Common myeloid progenitor, CD34-positive (primary cell): ENCODE measurements around the gene ROBO1.
"Not testable (repeated sequence)": the region's sequence is repeated elsewhere in the genome, so short reads cannot be mapped to it uniquely, and the experiment has no call there.

Experiments used
- CTCF ChIA-PET: fragments of 350-600 bp; sonication (Branson Sonifier 250); formaldehyde crosslinking; loops from one replicate; lab custom pipeline; 2021; ENCODE audit warnings: antibody characterized with exemption; lab: Charles Lee
- POLR2A ChIA-PET: fragments of 350-600 bp; sonication (Branson Sonifier 250); formaldehyde crosslinking; loops from one replicate; lab custom pipeline; 2021; ENCODE audit warnings: antibody characterized with exemption; lab: Charles Lee
- DNase-seq, 3 donors: peaks; one replicate each; pipeline versions ENCODE4 v3.0.0 to v3.0.0-alpha.2; 2013
- H3K27ac ChIP-seq, 2 experiments: 1 replicate in 1 of 2; 2 replicates in 1 of 2; pipeline ENCODE4 v1.7.0; 2013; ENCODE audit warnings: inconsistent platforms in 2 of 2, low read length in 2 of 2, mild to moderate bottlenecking in 2 of 2, low read depth in 1 of 2, moderate library complexity in 1 of 2; ENCODE audit not compliant: severe bottlenecking in 2 of 2, insufficient read depth in 1 of 2, poor library complexity in 1 of 2
- H3K27me3 ChIP-seq, 5 experiments: replicated peaks in 2 of 5; 1 replicate in 3 of 5; 2 replicates in 2 of 5; pipeline versions ENCODE4 v1.6.1 to v1.7.0; 2013; ENCODE audit warnings: low read length in 4 of 5, mild to moderate bottlenecking in 2 of 5, moderate library complexity in 2 of 5, inconsistent platforms in 1 of 5; ENCODE audit not compliant: insufficient read depth in 5 of 5, control insufficient read depth in 4 of 5
- H3K36me3 ChIP-seq, 4 experiments: 1 replicate in 2 of 4; 2 replicates in 2 of 4; pipeline versions ENCODE4 v1.6.1 to v1.7.0; 2013; ENCODE audit warnings: low read length in 3 of 4, control low read depth in 1 of 4, mild to moderate bottlenecking in 1 of 4; ENCODE audit not compliant: control insufficient read depth in 4 of 4, insufficient read depth in 4 of 4
- H3K4me1 ChIP-seq, 4 experiments: 1 replicate in 3 of 4; 2 replicates in 1 of 4; pipeline versions ENCODE4 v1.6.1 to v1.7.1; 2013; ENCODE audit warnings: low read length in 3 of 4, mild to moderate bottlenecking in 3 of 4, control low read depth in 1 of 4, inconsistent platforms in 1 of 4, moderate library complexity in 1 of 4; ENCODE audit not compliant: control insufficient read depth in 4 of 4, insufficient read depth in 4 of 4; ENCODE audit errors: control extremely low read depth in 1 of 4
- H3K4me3 ChIP-seq, 7 experiments: 1 replicate in 4 of 7; 2 replicates in 3 of 7; pipeline versions ENCODE4 v1.5.1 to v1.7.0; 2013; ENCODE audit warnings: mild to moderate bottlenecking in 7 of 7, low read length in 6 of 7, moderate library complexity in 6 of 7, inconsistent platforms in 2 of 7, low read depth in 2 of 7, control low read depth in 1 of 7; ENCODE audit not compliant: insufficient read depth in 4 of 7, control insufficient read depth in 1 of 7; ENCODE audit errors: extremely low read depth in 1 of 7
- H3K9me3 ChIP-seq, 5 experiments: 1 replicate in 4 of 5; 2 replicates in 1 of 5; pipeline versions ENCODE4 v1.6.1 to v1.7.1; 2013; ENCODE audit warnings: low read length in 4 of 5, mild to moderate bottlenecking in 2 of 5, inconsistent platforms in 1 of 5, low read depth in 1 of 5, moderate library complexity in 1 of 5; ENCODE audit not compliant: control insufficient read depth in 4 of 5, insufficient read depth in 2 of 5; ENCODE audit errors: control extremely low read depth in 1 of 5
- WGBS: methylation state at CpG from one replicate; pipeline ENCODE4 v1.1.5; 2013; ENCODE audit not compliant: insufficient coverage; 5-methylcytosine and 5-hydroxymethylcytosine counted together

Gene ROBO1

GRCh38 chr3:79199966-79200365, 567.8 kb downstream of the ROBO1 start:
- WGBS: no CpG with 5 or more reads among the region's 1 CpG
- Histone ChIP-seq H3K36me3 (no peaks in the 10 kb centered on the region), H3K27ac (no peak overlapping the region), H3K27me3 (no peaks in the 10 kb centered on the region), H3K4me3 (no peak overlapping the region), H3K9me3 (no peaks in the 10 kb centered on the region), H3K4me1 (no peaks in the 10 kb centered on the region)
- ChIA-PET POLR2A (no interaction called here), CTCF (interaction anchor here (0.6 kb wide), 1 partner anchor 859 kb away, joined by 4 read pairs; no protein-coding TSS in a partner anchor)
- DNase-seq: no peak

GRCh38 chr3:79187426-79187825, 580.4 kb downstream of the ROBO1 start:
- WGBS: 94% methylated on average over 3 of the region's 5 CpGs
- ChIA-PET CTCF (interaction anchor here (1.0 kb wide), 1 partner anchor 31 kb away, joined by 3 read pairs; no protein-coding TSS in a partner anchor), POLR2A (no interaction called here)
- Histone ChIP-seq H3K9me3 (no peaks in the 10 kb centered on the region), H3K4me3 (no peak overlapping the region), H3K27ac (no peak overlapping the region), H3K27me3 (no peaks in the 10 kb centered on the region), H3K4me1 (no peaks in the 10 kb centered on the region), H3K36me3 (no peaks in the 10 kb centered on the region)
- DNase-seq: no peak

GRCh38 chr3:79184251-79184650, 583.5 kb downstream of the ROBO1 start:
- H3K27ac ChIP-seq: no peak overlapping the region
- no peaks in the 10 kb centered on the region for H3K4me1 ChIP-seq
- H3K4me3 ChIP-seq: no peak overlapping the region
- WGBS: 67% methylated on average over 3 of the region's 3 CpGs
- no peak for DNase-seq
- no peaks in the 10 kb centered on the region for H3K27me3 ChIP-seq
- ChIA-PET CTCF (no interaction called here), POLR2A (no interaction called here)
- no peaks in the 10 kb centered on the region for H3K36me3 ChIP-seq
- H3K9me3 ChIP-seq: no peaks in the 10 kb centered on the region

GRCh38 chr3:79183496-79183895, 584.3 kb downstream of the ROBO1 start:
- no peak for DNase-seq
- WGBS: no CpG with 5 or more reads among the region's 1 CpG
- ChIA-PET CTCF (no interaction called here), POLR2A (no interaction called here)
- H3K9me3 ChIP-seq: no peaks in the 10 kb centered on the region
- no peak overlapping the region for H3K27ac ChIP-seq
- no peak overlapping the region for H3K4me3 ChIP-seq
- H3K36me3 ChIP-seq: no peaks in the 10 kb centered on the region
- H3K4me1 ChIP-seq: no peaks in the 10 kb centered on the region
- no peaks in the 10 kb centered on the region for H3K27me3 ChIP-seq

- CTCF ChIA-PET: interaction anchor here (0.6 to 1.0 kb wide), 2 partner anchors 9 to 1376 kb away, joined by 3 read pairs; no protein-coding TSS in a partner anchor
- Histone ChIP-seq H3K27ac (no peak overlapping the region), H3K4me3 (no peak overlapping the region), H3K4me1 (no peaks in the 10 kb centered on the region), H3K27me3 (no peaks in the 10 kb centered on the region), H3K36me3 (no peaks in the 10 kb centered on the region), H3K9me3 (no peaks in the 10 kb centered on the region)
- WGBS: no CpG with 5 or more reads among the region's 5 CpGs
- DNase-seq: no peak
- POLR2A ChIA-PET: no interaction called here
Measured at GRCh38 chr3:79178471-79179180, 589.2 kb downstream of the ROBO1 start.

- DNase-seq: no peak
- WGBS: no CpG with 5 or more reads among the region's 1 CpG
- no peaks in the 10 kb centered on the region for H3K9me3 ChIP-seq
- no peaks in the 10 kb centered on the region for H3K27me3 ChIP-seq
- ChIA-PET CTCF (interaction anchor here (1.5 kb wide), 1 partner anchor 13 kb away, joined by 3 read pairs; no protein-coding TSS in a partner anchor), POLR2A (no interaction called here)
- no peak overlapping the region for H3K27ac ChIP-seq
- H3K36me3 ChIP-seq: no peaks in the 10 kb centered on the region
- no peak overlapping the region for H3K4me3 ChIP-seq
- no peaks in the 10 kb centered on the region for H3K4me1 ChIP-seq
Measured at GRCh38 chr3:79175870-79176269, 591.9 kb downstream of the ROBO1 start.

- H3K27me3 ChIP-seq, H3K4me1 ChIP-seq, H3K36me3 ChIP-seq, CTCF ChIA-PET, H3K27ac ChIP-seq, DNase-seq, POLR2A ChIA-PET, H3K9me3 ChIP-seq, H3K4me3 ChIP-seq: not testable (repeated sequence)
- 96% methylated on average over 20 of the region's 21 CpGs for WGBS
Measured at GRCh38 chr3:79173259-79173658, 594.5 kb downstream of the ROBO1 start.
